ENCODE measurements around the gene RAP1GAP.
"Not testable (repeated sequence)": the region's sequence is repeated elsewhere in the genome, so short reads cannot be mapped to it uniquely, and the experiment has no call there.

The RAP1GAP gene

GRCh38 chr1:21634806-21635535, 34.2 kb downstream of the RAP1GAP start:
- Histone ChIP-seq H3K4me1 (ENCODE audit: low read depth, poor library complexity, severe bottlenecking) (no peaks in the 10 kb centered on the region), H3K4me2 (no peak overlapping the region), H3K9ac (no peak overlapping the region), H3K27ac (no peak overlapping the region), H3K27me3 (ENCODE audit: insufficient read depth, low read depth) (peaks cover 73% of the 10 kb centered on the region), H4K20me1 (ENCODE audit: insufficient read depth) (no peaks in the 10 kb centered on the region), H3K36me3 (ENCODE audit: insufficient read depth) (no peaks in the 10 kb centered on the region), H3K79me2 (ENCODE audit: insufficient read depth, low read depth) (no peaks in the 10 kb centered on the region), H3K4me3 (IDR thresholded peaks at IDR 0.05; ENCODE audit: insufficient read depth, low read depth, low read length) (no peak overlapping the region), H2AFZ (ENCODE audit: low read depth) (no peak overlapping the region)
- no peak for TF ChIP-seq CTCF (conservative IDR thresholded peaks at IDR 0.05; ENCODE audit: low read depth, low read length)

DNA sequence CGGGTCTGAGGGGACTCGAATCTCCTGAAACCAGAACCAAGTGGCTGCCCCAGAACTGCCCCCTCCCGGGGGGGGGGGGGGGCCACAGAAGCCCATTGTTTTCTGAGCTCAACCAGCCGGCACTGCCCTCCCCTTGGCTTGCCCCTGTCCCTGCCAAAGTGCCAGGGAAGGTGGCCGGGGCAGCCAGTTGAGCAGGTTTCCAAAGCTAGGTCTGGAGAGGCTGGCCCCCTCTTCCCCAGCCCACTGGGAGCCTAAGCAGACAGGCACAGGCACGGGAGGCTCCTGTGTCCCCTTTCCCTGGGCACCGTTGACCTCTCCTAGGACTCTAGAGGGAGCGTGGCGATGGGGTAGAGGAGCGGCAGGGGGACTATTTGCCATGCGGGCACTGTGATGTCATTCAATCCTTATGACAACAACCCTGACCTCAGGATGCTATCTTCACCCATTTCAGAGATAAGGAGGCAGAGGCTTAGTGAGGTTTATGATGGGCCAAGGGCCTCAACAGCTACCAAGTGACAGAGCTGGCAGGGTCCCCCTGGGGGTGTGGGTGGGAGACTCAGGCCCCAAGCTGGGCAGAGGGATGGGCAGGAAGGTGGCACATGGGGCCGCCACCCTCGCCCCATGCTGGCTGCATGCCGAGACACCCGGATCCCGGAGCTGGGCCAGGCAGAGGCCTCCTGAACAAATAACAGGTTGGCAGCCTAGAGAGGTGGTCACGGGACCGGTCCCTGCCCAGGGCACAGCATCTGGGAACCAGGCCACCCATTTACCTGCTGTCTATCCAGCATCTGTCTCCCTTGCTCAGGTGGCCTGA, 35.0 kb downstream of the RAP1GAP start:
- Histone ChIP-seq H2AFZ (ENCODE audit: low read depth) (no peak overlapping the region), H3K27ac (no peak overlapping the region), H3K9ac (no peak overlapping the region), H3K79me2 (ENCODE audit: insufficient read depth, low read depth) (no peaks in the 10 kb centered on the region), H3K4me2 (no peak overlapping the region), H4K20me1 (ENCODE audit: insufficient read depth) (no peaks in the 10 kb centered on the region), H3K36me3 (ENCODE audit: insufficient read depth) (no peaks in the 10 kb centered on the region), H3K4me3 (IDR thresholded peaks at IDR 0.05; ENCODE audit: insufficient read depth, low read depth, low read length) (no peak overlapping the region), H3K27me3 (ENCODE audit: insufficient read depth, low read depth) (peaks cover 76% of the 10 kb centered on the region), H3K4me1 (ENCODE audit: low read depth, poor library complexity, severe bottlenecking) (no peaks in the 10 kb centered on the region)
- TF ChIP-seq CTCF (conservative IDR thresholded peaks at IDR 0.05; ENCODE audit: low read depth, low read length), result no peak

- Histone ChIP-seq H3K36me3 (ENCODE audit: insufficient read depth) (no peaks in the 10 kb centered on the region), H3K4me1 (ENCODE audit: low read depth, poor library complexity, severe bottlenecking) (no peaks in the 10 kb centered on the region), H3K79me2 (ENCODE audit: insufficient read depth, low read depth) (no peaks in the 10 kb centered on the region), H2AFZ (ENCODE audit: low read depth) (no peak overlapping the region), H3K27me3 (ENCODE audit: insufficient read depth, low read depth) (peaks cover 77% of the 10 kb centered on the region), H3K27ac (no peak overlapping the region), H4K20me1 (ENCODE audit: insufficient read depth) (no peaks in the 10 kb centered on the region), H3K4me2 (no peak overlapping the region), H3K4me3 (IDR thresholded peaks at IDR 0.05; ENCODE audit: insufficient read depth, low read depth, low read length) (no peak overlapping the region), H3K9ac (no peak overlapping the region)
- TF ChIP-seq CTCF (conservative IDR thresholded peaks at IDR 0.05; ENCODE audit: low read depth, low read length), result no peak
These were observed 35.9 kb downstream of the RAP1GAP start for GRCh38 chr1:21633141-21633755.

DNA sequence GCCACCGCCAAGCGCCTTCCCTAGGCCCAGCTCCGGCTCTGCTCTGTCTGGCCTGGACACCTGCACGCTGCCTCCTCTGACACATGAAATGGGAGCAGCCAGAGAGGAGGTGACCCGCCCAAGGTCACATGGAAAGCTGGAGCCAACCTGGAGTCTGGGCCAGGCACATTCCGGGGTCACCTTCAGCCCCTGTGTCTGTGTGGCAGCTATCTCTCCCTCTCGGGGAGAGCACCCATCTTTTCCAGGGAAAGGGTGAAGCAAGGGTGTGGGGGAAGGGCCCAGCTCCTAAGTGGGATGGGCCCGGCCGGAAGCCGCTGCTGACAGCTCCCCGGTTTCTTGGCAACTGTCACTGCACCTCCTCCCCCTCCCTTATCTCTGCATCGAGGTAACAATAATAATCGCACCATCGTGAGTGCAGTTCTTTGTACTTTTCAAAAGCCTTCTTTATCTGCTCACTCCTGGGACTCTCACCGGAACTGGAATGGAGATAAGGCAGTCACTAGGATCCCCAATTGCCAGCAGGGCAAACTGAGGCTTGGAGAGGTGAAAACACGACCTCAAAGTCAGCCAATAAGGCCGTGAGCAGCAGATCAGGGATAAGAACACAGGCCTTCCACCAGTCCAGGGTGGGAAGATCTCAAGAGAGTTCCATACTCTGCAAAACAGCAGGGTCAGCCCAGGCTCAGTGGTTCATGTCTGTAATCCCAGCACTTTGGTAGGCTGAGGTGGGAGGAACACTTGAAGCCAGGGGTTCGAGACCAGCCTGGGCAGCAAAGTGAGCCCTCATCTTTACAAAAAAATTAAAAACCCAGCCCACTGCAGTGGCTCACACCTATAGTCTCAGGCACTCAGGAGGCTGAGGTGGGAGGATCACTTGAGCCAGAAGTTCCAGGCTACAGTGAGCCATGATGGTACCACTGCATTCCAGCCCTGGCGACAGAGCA, 36.9 kb downstream of the RAP1GAP start:
- Histone ChIP-seq H4K20me1 (ENCODE audit: insufficient read depth) (no peaks in the 10 kb centered on the region), H3K27ac (no peak overlapping the region), H3K4me1 (ENCODE audit: low read depth, poor library complexity, severe bottlenecking) (no peaks in the 10 kb centered on the region), H3K79me2 (ENCODE audit: insufficient read depth, low read depth) (no peaks in the 10 kb centered on the region), H2AFZ (ENCODE audit: low read depth) (no peak overlapping the region), H3K4me3 (IDR thresholded peaks at IDR 0.05; ENCODE audit: insufficient read depth, low read depth, low read length) (no peak overlapping the region), H3K27me3 (ENCODE audit: insufficient read depth, low read depth) (peaks cover 78% of the 10 kb centered on the region), H3K4me2 (no peak overlapping the region), H3K9ac (no peak overlapping the region), H3K36me3 (ENCODE audit: insufficient read depth) (no peaks in the 10 kb centered on the region)
- no peak for TF ChIP-seq CTCF (conservative IDR thresholded peaks at IDR 0.05; ENCODE audit: low read depth, low read length)

DNA sequence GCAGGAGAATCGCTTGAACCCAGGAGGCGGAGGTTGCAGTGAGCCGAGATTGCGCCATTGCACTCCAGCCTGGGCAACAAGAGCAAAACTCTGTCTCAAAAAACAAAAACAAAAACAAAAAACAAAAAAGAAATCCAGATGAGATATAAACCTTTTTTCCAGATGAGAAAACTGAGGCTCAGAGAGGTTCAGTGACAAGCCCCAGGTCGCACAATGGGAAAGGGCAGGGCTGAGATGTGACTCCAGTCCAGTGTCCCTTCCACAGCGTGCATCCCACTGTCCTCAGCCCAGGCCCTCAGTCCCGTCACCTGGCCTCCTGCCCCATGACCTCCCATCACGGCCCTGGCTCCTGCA, 37.6 kb downstream of the RAP1GAP start:
- not testable (repeated sequence) for H3K79me2 ChIP-seq (ENCODE audit: insufficient read depth, low read depth); H2AFZ ChIP-seq (ENCODE audit: low read depth); H4K20me1 ChIP-seq (ENCODE audit: insufficient read depth); H3K4me3 ChIP-seq (IDR thresholded peaks at IDR 0.05; ENCODE audit: insufficient read depth, low read depth, low read length); H3K36me3 ChIP-seq (ENCODE audit: insufficient read depth); H3K9ac ChIP-seq; H3K4me1 ChIP-seq (ENCODE audit: low read depth, poor library complexity, severe bottlenecking); H3K4me2 ChIP-seq; H3K27ac ChIP-seq
- peaks cover 82% of the 10 kb centered on the region for H3K27me3 ChIP-seq (ENCODE audit: insufficient read depth, low read depth)

Measured in KMS-11 (cell line).